ENCODE data around the gene S100A10. TPM values are rescaled to one million over a fixed set of nuclear protein-coding genes. Genes with fewer than 3 reads are reported as not detected.

The S100A10 gene
- total RNA-seq, 1 experiment from 2014 or later = 87.8 TPM

GRCh38 chr1:151988405-151988923, 5.2 kb downstream of the S100A10 start:
- DNase-seq (ENCODE audit: low spot score) = peak; percentile 56

DNA sequence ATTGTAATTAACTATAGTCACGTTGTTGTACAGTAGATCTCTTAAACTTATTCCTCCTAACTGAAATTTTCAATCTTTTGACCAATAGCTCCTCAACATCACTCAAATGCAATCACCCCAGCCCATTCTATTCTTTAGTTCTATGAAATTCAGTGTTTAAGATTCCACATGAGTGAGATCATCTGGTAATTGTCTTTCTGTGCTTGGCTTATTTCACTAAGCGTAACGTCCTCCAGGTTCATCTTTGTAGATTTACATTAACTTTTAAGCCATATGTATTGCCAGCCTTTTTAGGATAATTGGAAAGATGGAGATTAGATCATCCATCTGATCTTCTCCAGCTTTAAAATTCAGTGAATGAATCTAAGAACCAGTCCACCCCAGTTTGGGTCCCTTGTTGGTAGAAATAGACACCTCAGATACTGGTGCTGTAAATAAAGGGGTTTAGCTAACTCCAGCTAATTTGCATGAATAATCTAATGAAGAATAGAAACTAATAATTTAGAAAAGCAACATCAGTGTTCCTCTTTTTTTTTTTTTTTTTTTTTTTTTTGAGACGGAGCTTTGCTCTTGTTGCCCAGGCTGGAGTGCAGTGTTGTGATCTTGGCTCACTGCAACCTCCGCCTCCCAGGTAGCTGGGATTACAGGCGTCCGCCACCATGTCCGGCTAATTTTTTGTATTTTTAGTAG, 7.0 kb downstream of the S100A10 start:
- DNase-seq (ENCODE audit: low spot score) = no peak

- DNase-seq (ENCODE audit: low spot score) = no peak
Observed at GRCh38 chr1:151985768-151986167, 7.9 kb downstream of the S100A10 start.

DNA sequence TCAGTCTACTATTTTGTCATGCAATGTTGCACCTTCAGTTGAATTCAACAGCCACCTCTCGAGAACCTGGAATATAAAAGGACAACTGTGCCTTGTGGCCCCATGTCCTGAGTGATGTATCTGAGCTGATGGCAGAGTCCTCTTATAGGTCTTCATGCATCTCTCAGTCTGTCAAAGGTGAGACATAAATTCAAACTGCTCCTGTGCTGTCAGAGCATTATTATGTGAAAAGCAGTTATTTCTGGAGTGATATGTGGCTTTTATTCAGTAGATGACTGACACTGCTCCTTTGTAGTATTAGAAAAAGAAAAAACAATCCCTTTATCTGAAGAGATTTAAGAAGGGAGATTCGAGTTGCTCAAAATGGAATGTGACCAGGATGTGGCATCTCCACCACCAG, 8.4 kb downstream of the S100A10 start:
- no peak for DNase-seq (ENCODE audit: low spot score)

DNA sequence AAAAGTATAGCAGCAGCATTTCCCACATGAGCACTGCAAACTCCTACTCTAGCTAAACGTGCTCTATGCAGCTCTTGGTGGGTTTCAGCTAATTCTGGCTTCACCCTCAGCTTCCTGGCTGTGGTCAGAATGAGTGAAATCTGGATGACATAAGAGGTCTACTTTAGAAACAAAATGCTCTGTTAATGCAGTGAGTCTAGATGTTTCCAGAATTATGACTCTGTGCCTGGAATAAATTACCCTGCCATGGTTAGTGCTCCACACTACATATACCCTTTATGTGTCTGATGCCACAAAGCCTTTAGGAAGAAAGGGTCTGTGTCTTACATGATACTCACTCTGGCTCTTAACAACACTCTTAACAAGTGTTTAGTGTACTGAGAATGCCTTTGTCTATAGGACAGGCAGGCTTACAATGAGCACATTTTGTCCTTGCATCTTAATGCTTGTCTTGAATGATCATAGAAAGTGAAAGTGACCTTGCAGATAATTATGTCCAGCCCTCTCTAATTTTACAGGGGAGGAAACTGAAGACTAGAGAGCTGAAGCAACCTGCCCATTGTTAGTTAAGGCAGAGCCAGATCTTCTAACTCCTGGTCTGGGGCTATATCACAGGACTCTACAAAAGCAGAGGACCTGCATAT, 9.2 kb downstream of the S100A10 start:
- DNase-seq (ENCODE audit: low spot score) = no peak

DNA sequence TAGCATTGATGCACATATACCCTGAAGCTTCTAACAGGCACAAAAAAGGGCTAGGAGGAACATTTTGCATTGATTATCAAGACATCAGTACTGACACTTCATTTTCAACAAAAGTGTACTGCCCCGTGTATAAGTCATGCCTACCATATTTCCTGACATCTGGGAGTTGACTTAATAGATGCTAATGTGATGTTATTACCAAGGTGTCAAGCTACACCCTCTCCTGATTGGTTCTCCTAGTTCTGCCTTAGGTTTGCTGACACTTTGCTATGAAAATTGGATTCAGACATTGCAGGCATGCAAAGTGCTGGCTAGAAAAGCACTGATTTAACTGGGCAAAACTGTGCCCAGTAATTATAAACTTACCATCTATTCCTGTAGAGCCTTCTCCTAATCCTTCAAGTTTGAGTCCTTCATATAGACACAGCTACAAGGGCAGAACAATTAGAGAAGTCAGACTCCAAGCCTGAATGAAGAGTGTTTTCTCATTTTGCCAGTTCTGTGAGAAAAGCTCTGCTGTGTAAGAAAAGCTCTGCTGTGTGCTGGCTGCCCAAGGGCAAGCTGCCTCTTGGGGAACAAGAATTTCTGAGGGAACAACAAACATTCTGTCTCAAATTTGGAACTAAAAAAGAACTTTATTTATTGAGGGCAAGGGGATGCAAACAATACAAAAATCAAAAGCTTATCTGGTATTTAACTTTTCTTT, 11.2 kb downstream of the S100A10 start:
- DNase-seq (ENCODE audit: low spot score) = no peak

GRCh38 chr1:151981178-151981525, 12.5 kb downstream of the S100A10 start:
- DNase-seq (ENCODE audit: low spot score) = peak; percentile 87

DNA sequence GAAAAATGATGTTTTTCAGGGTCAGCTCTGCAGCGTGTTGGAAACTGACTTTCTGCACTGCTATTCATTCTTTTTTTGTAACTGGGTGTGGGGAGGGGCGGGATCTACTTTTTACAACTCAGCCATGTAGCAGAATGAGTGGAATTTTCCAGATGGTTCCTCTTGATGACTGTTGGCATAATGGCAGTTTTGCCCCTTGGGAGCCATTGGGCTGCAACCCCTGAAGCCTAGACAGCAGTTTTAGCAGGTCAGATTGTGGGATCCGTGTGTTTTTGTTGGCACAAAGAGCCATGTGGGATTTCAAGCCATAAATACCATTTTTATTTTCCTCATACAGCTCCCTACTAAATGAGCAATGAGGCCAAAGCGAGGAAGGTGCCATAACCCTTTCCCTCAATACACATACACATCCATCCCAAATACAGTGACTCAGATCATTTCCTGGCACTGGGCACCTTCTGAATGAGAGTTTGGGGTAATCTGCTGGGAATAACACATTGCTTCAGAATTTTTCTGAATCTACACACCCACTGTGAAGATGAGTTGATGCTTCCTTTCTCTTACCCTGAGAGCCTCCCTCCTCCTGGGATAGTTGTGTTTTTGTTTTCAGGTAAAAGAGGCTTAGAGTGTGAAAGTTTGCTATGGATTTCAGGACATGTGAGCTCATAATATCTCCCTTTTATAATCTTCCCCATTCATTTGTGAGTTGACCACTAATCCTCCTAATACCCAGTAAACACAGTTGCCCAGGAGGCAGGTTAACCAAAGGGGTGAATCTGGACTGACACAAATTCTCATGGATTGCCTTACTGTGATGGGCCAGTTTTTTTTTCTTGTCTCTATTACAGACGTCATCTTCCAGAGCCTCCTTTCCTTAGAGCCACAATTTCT, 13.1 kb downstream of the S100A10 start:
- peak; percentile 68 for DNase-seq (ENCODE audit: low spot score)

GRCh38 chr1:151978922-151979321, 14.7 kb downstream of the S100A10 start:
- no peak for DNase-seq (ENCODE audit: low spot score)

GRCh38 chr1:151977662-151978230, 15.9 kb downstream of the S100A10 start:
- DNase-seq (ENCODE audit: low spot score) = no peak

DNA sequence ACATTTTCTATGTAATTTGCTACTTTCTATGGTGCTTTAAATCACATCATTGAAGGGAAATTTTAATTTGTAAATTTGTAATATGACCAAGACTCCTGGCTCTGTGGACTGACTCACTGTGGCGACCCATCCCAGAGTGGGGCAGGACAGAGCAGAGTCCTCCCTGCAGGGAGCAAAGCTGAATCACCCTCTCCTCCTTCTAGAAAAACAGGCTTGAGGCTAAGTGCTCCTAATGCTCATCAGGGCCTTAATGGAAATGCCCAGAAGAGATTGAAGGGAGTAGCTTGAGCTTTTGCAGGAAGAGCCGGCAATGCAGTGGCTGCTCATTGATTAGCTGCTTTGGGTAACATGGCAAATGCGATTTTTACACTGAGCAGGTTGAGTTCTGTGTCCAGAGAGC, 16.8 kb downstream of the S100A10 start:
- DNase-seq (ENCODE audit: low spot score) = no peak

GRCh38 chr1:151976015-151976343, 17.7 kb downstream of the S100A10 start:
- DNase-seq (ENCODE audit: low spot score) = no peak

- DNase-seq (ENCODE audit: low spot score) = no peak
Observed at GRCh38 chr1:151975311-151976014, 18.2 kb downstream of the S100A10 start.

- DNase-seq (ENCODE audit: low spot score) = peak; percentile 90
Observed at GRCh38 chr1:151972542-151973248, 21.0 kb downstream of the S100A10 start.

DNA sequence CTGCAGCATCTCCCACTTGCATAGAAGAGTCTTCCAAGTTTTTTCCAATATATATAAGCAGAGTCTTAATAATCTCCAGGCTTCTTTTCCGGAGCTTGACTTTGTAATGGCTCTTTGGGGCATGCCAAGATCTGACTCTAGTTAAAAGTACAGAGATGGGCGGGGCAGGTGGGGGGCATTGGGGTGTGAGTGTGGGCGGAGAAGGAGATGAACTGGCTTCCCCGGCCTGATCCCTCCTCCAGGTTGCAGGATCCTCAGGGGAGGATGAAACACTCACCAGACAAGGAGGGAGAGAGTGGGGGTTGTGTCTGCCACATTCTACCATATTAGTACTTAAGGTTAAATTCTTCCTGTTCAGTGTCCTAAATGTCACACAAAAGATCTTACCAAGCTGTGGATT, 23.0 kb downstream of the S100A10 start:
- DNase-seq (ENCODE audit: low spot score) = no peak

DNA sequence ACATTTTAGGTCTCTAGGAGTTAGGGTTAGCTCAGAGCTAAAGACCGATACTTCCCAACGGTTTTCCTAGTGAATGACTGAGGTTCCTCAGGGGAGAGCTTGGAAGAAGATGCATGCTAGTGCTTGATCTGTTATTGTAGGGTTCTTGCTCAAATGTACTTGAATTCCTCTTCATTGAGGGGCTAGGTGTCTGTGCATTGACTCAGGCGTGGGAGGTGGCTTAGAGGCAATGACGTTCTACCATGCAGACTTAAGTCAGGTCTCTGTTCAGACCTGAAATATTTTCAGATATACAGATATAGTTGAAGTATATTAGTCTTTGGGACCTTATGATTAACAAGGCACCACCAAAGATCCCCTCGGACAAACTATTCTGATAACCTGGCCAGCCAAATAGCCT, 23.5 kb downstream of the S100A10 start:
- DNase-seq (ENCODE audit: low spot score) = no peak

GRCh38 chr1:151968791-151969399, 24.8 kb downstream of the S100A10 start:
- DNase-seq (ENCODE audit: low spot score) = no peak

DNA sequence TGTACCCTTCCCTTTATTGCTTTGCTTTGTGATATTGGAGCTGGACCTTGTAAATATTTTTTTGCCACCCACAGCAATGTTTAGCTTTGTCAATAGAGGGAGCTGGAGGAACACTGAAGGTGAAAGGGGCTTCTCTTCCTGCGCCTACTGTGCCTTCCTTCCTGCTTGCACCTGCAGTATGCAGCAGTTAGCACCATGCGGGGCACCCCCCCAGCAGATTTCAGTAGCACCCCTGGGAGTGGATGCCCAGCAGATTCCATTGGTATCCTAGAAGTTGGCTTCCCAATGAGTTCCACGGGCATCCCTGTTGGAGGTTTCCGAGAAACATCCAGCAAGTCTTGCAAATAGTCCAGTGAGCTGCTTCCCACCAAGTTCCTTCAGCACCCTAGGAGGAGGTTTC, 25.6 kb downstream of the S100A10 start:
- DNase-seq (ENCODE audit: low spot score) = peak; percentile 57

GRCh38 chr1:151967091-151967490, 26.6 kb downstream of the S100A10 start:
- DNase-seq (ENCODE audit: low spot score) = no peak

GRCh38 chr1:151966061-151966460, 27.6 kb downstream of the S100A10 start:
- DNase-seq (ENCODE audit: low spot score) = no peak

Data from H4 (cell line).